Vagina (tissue), 2 donors: ENCODE measurements around the gene LSM4. TPM values are rescaled to one million over a fixed set of nuclear protein-coding genes. Genes with fewer than 3 reads are reported as not detected.

Experiments used
- DNase-seq, 2 donors: peaks; one replicate each; pipeline ENCODE4 v3.0.0-alpha.2; 2017; ENCODE audit errors: extremely low spot score in 2 of 2
- H3K27ac ChIP-seq: fragments of 200-600 bp; sonication (generic); one replicate; pipeline ENCODE4 v1.5.1; 2019
- H3K27me3 ChIP-seq: fragments of 200-600 bp; sonication (generic); one replicate; pipeline ENCODE4 v1.5.1; 2019
- H3K36me3 ChIP-seq, 2 donors: fragments of 200-600 bp; sonication (generic); one replicate each; pipeline ENCODE4 v1.5.1; 2017 to 2019
- H3K4me1 ChIP-seq: fragments of 200-600 bp; sonication (generic); one replicate; pipeline ENCODE4 v1.5.1; 2019
- H3K4me3 ChIP-seq, 2 donors: fragments of 200-600 bp; sonication (generic); 1 replicate in 1 of 2; 2 replicates in 1 of 2; pipeline ENCODE4 v1.5.1; 2016 to 2019
- H3K9me3 ChIP-seq: fragments of 200-600 bp; sonication (generic); one replicate; pipeline ENCODE4 v1.5.1; 2019
- POLR2A ChIP-seq, 2 donors: fragments of 450-650 bp; IDR thresholded peaks; one replicate each; pipeline ENCODE4 v1.6.1; 2017; ENCODE audit warnings: antibody characterized with exemption in 2 of 2, mild to moderate bottlenecking in 2 of 2, moderate library complexity in 2 of 2
- POLR2AphosphoS5 ChIP-seq, 2 donors: sonication (generic); formaldehyde crosslinking; IDR thresholded peaks; one replicate each; pipeline ENCODE4 v1.9.0; 2017; ENCODE audit warnings: antibody characterized with exemption in 2 of 2, mild to moderate bottlenecking in 2 of 2, low read depth in 1 of 2; ENCODE audit not compliant: insufficient read depth in 1 of 2
- intact Hi-C: fragments of 100-400 bp; cut with DNase I; formaldehyde crosslinking; loops from one replicate; pipeline ENCODE4 v1.15.1; 2023
- total RNA-seq: library from RNA; depleted of rRNA; stranded (reverse); fragments of >200 nt; gene quantifications from one replicate; pipeline ENCODE4 v1.2.3, GENCODE V29; 2016
- TF ChIP-seq, protein P1 (sequence below), 3 experiments: fragments of 450-650 bp in 2 of 3; fragments of 200-600 bp in 1 of 3; sonication (generic) in 1 of 3; IDR thresholded peaks; one replicate each; pipeline ENCODE4 v1.5.1; 2017 to 2019; ENCODE audit warnings: antibody characterized with exemption in 3 of 3, mild to moderate bottlenecking in 2 of 3, moderate library complexity in 2 of 3

Gene LSM4
- total RNA-seq, 1 donor from 2014 or later: 54.3 TPM

DNA sequence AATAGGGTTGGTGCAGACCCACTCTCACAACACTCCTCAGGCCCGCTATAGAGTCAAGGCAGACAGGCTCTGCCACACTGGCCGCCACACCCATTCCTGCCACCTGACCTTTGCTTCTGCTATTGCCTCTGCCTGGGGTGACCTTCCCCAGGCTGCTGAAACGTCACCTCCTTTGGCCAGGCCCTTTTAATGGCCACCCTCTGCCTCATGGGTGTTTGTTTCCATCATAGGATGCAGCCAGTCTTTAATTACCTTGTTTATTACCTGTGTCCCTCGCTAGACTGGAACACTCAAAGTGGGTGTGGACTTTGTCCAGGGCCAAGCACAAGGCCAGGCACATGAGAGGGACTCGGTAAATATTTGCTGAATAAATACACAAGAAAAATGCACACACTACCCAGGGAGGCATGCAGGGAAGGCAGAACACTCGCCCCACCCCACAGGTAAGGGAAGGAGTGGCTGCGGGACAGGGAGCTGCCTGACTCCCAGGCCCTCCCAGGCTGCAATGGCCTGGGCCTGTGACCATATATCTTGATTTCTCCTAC, 3.2 kb downstream of the LSM4 start:
- Histone ChIP-seq H3K27ac (peak overlapping the region; percentile 20), H3K4me1 (peaks cover 40% of the 10 kb centered on the region), H3K4me3 (no peak overlapping the region), H3K27me3 (no peaks in the 10 kb centered on the region), H3K9me3 (no peaks in the 10 kb centered on the region), H3K36me3 (no peaks in the 10 kb centered on the region)
- intact Hi-C loops: no loop called here
- TF ChIP-seq, protein P1, sequence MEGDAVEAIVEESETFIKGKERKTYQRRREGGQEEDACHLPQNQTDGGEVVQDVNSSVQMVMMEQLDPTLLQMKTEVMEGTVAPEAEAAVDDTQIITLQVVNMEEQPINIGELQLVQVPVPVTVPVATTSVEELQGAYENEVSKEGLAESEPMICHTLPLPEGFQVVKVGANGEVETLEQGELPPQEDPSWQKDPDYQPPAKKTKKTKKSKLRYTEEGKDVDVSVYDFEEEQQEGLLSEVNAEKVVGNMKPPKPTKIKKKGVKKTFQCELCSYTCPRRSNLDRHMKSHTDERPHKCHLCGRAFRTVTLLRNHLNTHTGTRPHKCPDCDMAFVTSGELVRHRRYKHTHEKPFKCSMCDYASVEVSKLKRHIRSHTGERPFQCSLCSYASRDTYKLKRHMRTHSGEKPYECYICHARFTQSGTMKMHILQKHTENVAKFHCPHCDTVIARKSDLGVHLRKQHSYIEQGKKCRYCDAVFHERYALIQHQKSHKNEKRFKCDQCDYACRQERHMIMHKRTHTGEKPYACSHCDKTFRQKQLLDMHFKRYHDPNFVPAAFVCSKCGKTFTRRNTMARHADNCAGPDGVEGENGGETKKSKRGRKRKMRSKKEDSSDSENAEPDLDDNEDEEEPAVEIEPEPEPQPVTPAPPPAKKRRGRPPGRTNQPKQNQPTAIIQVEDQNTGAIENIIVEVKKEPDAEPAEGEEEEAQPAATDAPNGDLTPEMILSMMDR (IDR thresholded peaks at IDR 0.05): no peak
- TF ChIP-seq POLR2A (IDR thresholded peaks at IDR 0.05) (no peak), POLR2AphosphoS5 (IDR thresholded peaks at IDR 0.05; ENCODE audit: insufficient read depth in 1 of 2, low read depth in 1 of 2) (no peak)
- no peak for DNase-seq

DNA sequence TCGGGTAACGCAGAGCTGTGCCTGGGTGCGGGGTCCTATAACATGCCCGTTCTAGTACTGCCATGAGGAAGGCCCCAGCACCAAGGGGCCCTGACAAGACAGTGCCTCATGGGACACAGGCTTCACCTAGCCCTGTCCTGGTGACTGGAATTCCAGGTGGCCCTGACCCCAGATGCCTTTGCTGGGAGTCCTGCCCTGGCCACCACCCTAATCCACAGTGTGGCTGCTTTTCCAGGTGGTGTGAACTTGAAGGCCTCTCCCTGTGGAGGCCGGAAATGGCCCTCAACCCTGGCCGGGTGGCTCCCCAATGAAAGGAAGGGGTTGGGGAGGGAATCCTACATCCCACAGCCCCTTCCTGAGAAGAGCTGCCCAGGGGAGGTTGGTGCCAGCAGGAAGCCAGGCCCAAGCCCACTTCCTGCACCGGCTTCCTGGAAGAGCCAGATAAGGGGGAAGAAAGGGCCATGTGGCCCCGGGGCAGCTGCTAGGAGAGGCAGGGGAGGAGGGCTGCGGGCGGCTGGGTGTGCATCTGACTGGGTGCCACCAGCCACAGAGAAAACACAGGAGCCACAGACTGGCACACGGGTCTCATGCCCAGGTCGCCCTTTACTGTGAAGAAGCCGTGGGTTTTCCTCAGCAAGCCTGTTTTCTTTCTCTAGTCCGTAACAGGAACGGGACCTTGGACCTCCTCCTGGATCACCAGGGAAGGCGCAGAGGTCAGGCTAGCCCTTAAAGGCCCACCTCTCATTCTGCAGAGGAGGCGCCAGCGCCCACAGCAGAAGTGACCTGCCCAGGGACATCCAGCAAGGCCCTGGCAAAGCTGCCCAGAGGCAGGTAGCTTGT, 4.7 kb downstream of the LSM4 start:
- H3K27me3 ChIP-seq: no peaks in the 10 kb centered on the region
- H3K9me3 ChIP-seq: no peaks in the 10 kb centered on the region
- TF ChIP-seq, protein P1 (IDR thresholded peaks at IDR 0.05): no peak
- TF ChIP-seq POLR2AphosphoS5 (IDR thresholded peaks at IDR 0.05; ENCODE audit: insufficient read depth in 1 of 2, low read depth in 1 of 2): peak in 1 of 2 donors; percentile 45
- no peaks in the 10 kb centered on the region for H3K36me3 ChIP-seq
- peak overlapping the region; percentile 42 for H3K27ac ChIP-seq
- peaks cover 35% of the 10 kb centered on the region for H3K4me1 ChIP-seq
- intact Hi-C loops: no loop called here
- no peak for DNase-seq
- H3K4me3 ChIP-seq: no peak overlapping the region

DNA sequence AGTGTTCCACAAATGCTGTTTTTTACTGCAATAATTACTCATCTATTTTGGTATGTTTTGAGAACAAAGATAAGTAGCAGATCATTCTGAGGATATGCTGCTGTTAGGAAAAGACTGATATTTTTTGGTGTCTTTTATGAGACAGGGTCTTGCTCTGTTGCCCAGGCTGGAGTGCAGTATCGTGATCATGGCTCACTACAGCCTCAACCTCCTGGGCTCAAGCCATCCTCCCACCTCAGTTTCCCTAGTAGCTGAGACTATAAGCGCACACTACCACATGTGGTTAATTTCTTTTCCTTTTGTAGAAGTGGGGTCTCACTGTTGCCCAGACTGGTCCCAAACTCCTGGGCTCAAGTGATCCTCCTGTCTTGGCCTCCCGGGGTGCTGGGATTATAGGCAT, 9.5 kb downstream of the LSM4 start:
- no peak overlapping the region for H3K4me3 ChIP-seq
- DNase-seq: no peak
- no peak for TF ChIP-seq POLR2A (IDR thresholded peaks at IDR 0.05)
- TF ChIP-seq, protein P1 (IDR thresholded peaks at IDR 0.05): no peak
- no peak for TF ChIP-seq POLR2AphosphoS5 (IDR thresholded peaks at IDR 0.05; ENCODE audit: insufficient read depth in 1 of 2, low read depth in 1 of 2)
- no peaks in the 10 kb centered on the region for H3K4me1 ChIP-seq
- no peak overlapping the region for H3K27ac ChIP-seq
- H3K27me3 ChIP-seq: no peaks in the 10 kb centered on the region
- peaks cover 0 to 27% of the 10 kb centered on the region in 2 donors for H3K36me3 ChIP-seq
- H3K9me3 ChIP-seq: no peaks in the 10 kb centered on the region
- intact Hi-C loops: no loop called here

DNA sequence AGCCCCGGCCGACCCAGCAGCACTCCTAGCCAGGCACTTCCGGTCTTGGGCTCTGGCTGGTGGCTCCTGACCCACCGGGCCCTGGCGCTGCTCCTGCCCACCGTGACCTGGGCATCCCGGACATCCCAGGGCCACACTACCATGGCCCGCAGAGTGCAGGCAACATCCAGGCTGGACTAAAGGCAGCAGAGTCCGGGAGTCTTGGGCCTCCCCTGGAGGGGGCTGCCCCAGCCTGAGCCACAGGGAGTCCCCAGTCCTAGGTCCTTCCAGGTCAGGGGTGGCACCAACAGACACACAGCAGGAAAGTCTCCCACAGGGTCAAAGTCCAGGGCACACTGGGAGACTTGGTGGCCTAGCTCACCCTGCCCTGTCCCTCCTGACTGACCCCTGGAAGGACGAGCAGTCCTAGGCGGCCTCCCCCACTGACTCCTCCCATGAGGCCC, 10.8 kb downstream of the LSM4 start:
- Histone ChIP-seq H3K27me3 (no peaks in the 10 kb centered on the region), H3K4me3 (no peak overlapping the region), H3K9me3 (no peaks in the 10 kb centered on the region), H3K36me3 (peaks cover 0 to 27% of the 10 kb centered on the region in 2 donors), H3K4me1 (peaks cover 4% of the 10 kb centered on the region), H3K27ac (no peak overlapping the region)
- DNase-seq: no peak
- no peak for TF ChIP-seq POLR2A (IDR thresholded peaks at IDR 0.05)
- intact Hi-C loops: no loop called here

- TF ChIP-seq, protein P1 (IDR thresholded peaks at IDR 0.05): no peak
- TF ChIP-seq POLR2A (IDR thresholded peaks at IDR 0.05) (no peak), POLR2AphosphoS5 (IDR thresholded peaks at IDR 0.05; ENCODE audit: insufficient read depth in 1 of 2, low read depth in 1 of 2) (no peak)
- Histone ChIP-seq H3K27me3 (no peaks in the 10 kb centered on the region), H3K36me3 (peaks cover 0 to 27% of the 10 kb centered on the region in 2 donors), H3K27ac (no peak overlapping the region), H3K9me3 (no peaks in the 10 kb centered on the region), H3K4me3 (no peak overlapping the region), H3K4me1 (peaks cover 9% of the 10 kb centered on the region)
- DNase-seq: no peak
- intact Hi-C loops: no loop called here
Observed at GRCh38 chr19:18311502-18312091, 11.3 kb downstream of the LSM4 start.
